GM18508 (cell line): Measurements from ENCODE around the gene MAPKAP1.

Source experiments
- ATAC-seq: cut with Tn5 transposase; IDR thresholded peaks from one replicate; pipeline ENCODE4 v1.9.1; 2021; ENCODE audit warnings: moderate number of reproducible peaks; ENCODE audit not compliant: insufficient read depth, unreplicated experiment

MAPKAP1 gene

GRCh38 chr9:125545845-125546244 is 161.2 kb downstream of the MAPKAP1 start:
- no peak for ATAC-seq

- ATAC-seq, result no peak
These were observed 161.9 kb downstream of the MAPKAP1 start for GRCh38 chr9:125544988-125545651.

- no peak for ATAC-seq
These were observed 162.5 kb downstream of the MAPKAP1 start for GRCh38 chr9:125544484-125544883.

DNA sequence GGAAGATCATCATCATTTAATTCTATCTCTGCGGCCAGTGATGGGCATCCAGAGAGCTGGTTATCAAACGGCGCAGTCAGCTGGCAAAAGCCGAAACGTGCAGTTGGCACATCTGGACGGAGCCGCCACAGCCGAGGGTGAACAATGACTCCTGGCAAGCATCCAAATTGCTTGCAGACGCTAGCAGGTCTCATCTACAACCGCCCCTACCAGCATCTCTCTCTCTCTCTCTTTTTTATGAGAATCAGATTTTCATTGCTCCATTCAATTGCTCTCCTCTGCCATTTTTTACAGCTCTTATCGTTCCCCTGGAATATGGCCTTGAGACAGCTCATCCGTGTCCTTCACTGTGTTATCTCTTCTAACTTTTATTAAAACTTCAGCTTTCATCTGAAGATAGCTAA is 165.2 kb downstream of the MAPKAP1 start:
- ATAC-seq, result no peak

DNA sequence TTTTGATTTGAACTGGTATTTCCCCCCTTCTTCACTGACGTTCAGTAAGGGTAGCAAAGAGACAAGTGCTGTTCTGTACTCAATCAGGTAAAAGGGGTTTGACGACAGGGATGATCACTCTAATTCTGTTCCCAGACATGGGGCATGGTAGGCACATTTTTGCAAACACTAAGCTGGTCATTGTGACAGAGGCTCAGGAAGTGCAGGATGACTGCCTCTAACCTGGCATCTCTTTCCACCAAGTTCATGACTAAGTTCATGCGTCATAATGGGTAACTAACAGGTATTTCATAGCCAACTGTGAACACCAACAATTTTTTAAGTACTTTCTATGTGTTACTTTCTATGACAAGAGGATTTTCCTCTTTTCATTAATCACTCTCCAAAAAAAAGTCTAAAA is 166.5 kb downstream of the MAPKAP1 start:
- no peak for ATAC-seq

GRCh38 chr9:125538092-125538473 is 168.9 kb downstream of the MAPKAP1 start:
- no peak for ATAC-seq

- ATAC-seq, result no peak
These were observed 169.4 kb downstream of the MAPKAP1 start for GRCh38 chr9:125537442-125538091.

GRCh38 chr9:125536776-125537175 is 170.2 kb downstream of the MAPKAP1 start:
- ATAC-seq, result no peak

DNA sequence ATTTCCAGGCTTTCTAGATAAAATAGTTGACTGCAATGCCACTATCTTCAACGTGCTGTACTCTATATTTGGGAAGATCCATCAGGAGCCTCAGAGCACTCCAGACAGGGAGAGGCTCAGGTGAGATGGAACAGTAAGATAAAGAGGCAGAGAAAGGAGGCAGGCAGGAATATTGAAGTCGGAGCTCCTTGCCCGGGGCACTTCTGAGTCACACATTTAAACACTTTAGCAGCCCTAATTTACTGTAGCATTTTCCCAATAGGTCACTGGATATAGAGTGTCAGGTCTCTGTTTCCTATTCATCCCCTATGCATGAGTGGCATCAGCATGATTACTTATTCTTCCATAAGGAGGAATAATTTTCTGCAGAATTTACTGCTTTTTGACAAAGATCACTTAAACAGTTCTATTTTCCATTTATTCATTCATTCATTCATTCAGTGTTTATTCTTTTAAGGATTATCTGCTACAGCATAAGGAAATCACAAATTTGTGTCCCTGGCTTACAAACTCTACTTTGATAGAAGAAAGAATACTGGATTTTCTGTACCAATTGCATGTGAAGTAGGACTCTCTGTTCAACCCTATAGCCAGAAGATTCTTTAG is 170.7 kb downstream of the MAPKAP1 start:
- ATAC-seq, result no peak

DNA sequence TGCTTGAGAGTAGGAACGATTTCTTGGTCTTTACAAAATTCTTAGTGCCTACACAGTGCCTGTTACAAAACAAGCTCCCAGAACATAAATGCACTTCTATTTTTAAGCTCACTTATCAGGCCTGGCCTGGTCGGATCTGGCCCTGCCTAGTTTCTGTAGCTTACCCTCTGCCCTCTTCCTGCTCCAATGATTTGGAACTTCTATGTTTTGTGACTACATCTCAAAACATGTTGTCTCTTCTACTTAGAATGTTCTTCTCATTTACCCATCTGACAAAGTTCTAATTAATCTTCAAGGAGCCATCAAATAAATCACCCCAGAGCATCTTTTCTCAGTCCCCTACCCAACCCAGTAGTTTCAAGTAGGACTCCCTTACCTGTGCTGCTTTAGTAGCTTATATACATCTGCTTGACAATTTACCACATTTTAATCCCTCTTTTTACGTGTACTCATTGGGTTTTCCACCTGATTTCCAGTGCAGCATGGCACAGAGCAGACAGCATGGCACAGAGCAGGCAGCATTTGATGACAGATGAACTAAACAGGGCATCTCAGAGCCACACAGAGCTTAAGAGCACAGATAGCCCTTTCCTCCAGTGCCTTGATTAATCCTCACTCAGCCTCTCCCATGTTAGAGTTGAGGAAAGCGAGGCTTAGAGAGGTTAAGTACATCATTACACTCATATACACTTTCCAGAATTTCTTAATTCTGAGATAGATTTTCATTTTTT is 171.9 kb downstream of the MAPKAP1 start:
- no peak for ATAC-seq

DNA sequence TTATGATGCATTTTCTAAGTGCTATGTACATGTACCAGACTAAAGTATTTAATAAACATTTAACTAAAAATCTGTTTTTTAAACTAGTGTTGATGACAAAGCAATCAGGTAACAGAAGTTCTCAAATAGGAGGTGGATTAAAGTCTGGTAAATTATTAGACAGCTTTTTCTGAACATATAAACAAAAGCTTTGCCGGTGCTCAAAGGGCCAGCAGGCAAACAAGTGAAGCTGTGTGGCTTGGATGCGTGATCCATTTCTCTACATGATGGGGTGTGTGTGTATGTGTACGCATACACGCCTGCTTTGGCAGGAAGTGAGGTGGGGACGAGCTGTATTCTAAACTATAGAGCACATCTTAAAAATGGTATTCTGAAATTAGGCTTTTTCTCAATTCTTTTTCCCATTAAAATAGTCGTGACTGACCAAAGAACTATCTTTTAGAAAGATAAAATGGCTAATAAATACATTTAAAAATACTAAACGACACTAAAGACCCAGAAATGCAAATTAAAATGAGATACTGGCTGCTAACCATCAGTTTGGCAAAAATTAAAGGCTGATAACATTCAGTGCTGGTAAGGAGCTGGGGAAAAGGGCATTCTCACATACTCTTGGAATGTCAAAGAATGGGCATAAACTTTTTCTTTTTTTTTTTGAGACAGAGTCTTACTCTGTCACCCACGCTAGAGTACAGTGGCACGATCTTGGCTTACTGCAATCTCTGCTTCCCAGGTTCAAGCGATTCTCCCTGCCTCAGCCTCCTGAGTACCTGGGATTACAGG is 174.0 kb downstream of the MAPKAP1 start:
- no peak for ATAC-seq

GRCh38 chr9:125532412-125532811 is 174.6 kb downstream of the MAPKAP1 start:
- no peak for ATAC-seq

DNA sequence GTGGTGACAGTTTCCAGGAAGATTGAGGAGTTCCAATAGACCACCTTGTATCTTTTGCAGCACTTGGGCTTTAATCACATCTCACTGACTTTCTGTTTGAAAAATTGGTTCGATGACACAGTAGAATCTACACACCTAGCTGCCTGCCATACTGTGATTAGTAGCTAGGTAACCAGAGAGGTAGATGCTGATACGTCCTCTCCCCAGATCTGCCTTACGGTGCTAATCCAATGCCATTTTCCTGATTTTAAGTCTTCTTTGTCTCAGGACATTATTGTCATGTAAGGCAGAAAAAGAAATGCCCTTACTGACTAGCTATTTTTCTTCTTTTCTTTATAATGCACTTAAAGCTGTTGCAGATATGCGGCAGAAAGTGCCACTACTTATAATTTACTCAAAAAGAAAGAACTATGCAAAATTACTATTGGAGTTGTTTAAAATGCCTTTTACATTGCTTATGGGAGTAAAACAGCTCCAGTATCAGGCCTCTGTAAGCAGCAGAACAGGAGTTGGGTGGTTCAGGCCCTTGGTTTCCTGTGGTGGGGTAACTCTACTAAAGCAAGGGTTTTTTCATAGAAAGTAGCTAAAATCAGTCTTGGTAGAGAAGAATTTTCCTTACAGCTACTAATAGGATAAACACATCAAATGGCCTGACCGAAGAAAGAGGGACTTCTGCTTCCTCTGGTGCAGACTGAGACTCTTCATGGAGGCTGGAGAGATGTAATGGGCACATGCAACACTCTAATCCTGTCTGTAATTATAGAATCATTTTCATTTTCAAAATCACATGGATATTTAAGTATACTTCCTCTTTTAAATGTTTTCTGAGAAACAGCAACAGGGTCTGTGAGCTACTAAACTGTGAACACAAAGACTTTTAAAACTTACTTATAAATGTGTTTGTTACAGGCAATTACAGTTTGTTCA is 177.2 kb downstream of the MAPKAP1 start:
- ATAC-seq, result no peak

DNA sequence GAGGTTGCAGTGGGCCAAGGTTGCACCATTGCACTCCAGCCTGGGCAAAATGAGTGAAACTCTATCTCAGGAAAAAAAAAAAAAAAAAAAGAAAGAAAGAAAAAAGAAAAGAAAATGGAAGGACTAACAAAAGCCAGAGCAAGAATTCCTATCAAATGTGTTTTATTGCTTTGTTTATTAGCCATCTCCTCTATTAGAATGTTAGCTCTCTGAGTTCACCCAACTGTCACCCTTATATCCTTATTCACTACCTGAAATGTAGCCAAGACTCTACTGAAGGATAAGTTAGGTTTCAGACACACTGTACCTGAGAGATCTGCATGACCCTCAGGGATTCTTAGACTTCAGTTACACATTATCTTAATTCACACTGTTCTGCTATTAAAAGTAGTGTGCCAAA is 177.9 kb downstream of the MAPKAP1 start:
- ATAC-seq, result no peak

DNA sequence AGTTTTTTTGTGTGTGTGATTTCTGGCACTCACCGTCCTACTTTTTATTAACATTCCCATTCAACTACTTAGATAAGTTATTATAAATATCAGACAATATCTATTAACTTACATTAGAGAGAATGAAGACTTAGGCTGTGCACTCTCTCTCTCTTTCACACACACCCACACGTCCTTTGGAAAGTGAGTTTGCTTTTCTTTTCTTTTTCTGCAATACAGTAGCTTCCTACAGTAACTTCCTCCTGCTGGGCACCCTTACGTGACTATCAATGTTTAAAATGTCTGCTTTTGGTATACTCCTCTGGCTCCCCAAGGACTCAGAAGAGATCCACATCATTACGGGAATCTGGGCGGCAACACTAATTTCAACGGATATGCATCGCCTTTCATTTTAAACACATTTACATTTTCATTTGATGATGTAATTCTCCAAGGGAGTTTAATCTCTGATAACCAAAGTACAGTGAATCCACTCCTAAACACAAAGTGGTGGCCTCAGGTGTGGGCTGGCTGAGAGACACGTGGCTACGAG is 179.5 kb downstream of the MAPKAP1 start:
- no peak for ATAC-seq

DNA sequence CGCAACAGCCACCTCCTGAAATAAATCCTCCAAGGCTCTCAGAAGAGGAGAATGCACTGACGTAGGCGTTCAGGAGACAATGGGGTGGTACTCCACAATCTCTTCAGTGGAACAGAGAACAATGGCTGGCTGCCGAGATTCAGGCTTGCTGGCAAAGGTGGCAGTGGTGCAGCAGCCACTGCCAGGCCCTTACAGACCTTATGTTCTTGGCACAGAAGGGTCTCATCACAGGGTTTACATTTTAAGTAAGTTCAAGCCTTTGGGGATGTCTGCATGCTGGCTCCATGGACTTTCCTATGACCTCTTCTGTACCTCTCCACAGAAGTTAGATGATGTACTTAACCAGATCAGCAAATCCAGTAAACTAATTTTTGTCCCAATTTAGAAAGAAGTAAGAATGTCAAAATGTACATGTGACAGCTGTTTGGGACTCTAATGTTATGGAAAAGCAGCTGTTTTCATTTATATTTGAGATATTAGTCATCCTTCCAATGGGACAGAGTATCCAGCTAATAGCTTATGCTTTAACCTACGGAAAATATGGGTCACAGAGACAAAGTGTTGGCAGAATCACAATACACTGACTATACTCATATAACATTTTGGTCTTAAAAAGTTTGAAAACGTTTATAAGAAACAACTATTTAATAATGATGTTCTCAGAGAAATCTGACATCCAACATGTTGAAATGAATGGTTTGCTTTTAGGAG is 180.9 kb downstream of the MAPKAP1 start:
- no peak for ATAC-seq

DNA sequence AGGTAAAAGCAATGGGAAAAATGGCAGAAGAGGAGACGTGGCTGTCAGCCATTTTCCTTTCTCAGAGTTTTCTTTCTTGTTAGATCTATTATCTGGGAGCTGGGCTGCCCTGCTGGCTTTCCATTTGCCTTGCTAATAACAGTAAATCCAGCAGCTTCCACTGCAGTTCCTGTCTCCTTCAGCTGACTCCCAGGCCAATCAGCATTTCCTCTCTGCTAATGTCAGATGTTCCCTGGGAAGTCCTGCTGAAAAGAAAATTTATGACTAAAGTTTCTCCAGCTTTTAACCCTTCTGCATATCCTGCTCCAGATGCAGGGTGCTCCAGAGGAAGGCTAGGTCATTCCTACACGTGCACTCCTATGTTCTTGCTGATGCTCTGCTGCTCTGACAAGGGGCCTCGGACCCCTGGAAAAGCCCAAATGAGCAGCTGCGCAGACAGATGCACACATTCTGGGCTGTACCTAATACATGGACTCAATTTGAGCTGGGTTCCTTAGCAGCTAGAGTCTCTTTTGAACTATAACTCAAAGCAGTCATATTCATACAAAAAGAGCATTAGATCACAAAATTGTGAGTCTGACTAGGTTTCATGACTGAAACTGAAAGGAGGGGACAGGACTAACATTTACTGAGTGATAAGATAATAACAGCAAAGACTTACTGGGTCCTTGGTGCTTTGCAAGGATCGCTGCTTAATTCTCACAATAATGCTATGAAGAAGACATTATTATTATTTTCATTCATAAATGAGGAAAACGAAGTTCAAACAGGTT is 182.2 kb downstream of the MAPKAP1 start:
- no peak for ATAC-seq

- ATAC-seq, result no peak
These were observed 183.3 kb downstream of the MAPKAP1 start for GRCh38 chr9:125523681-125524080.
